LNCaP clone FGC (cell line): ENCODE results near the gene SURF4.

Experiments
- DNase-seq: peaks from one replicate; pipeline ENCODE4 v3.0.0-alpha.2; 2011; ENCODE audit warnings: low read depth
- H3K4me3 ChIP-seq: 2 replicates; pipeline ENCODE4 v1.5.1; 2011; ENCODE audit warnings: mild to moderate bottlenecking, low read depth, low read length, control low read depth
- TF ChIP-seq, protein P1 (sequence below): IDR thresholded peaks from 2 replicates; pipeline ENCODE4 v1.5.1; 2012; ENCODE audit warnings: mild to moderate bottlenecking; ENCODE audit not compliant: control insufficient read depth, insufficient read depth; ENCODE audit errors: extremely low read depth

Gene SURF4

DNA sequence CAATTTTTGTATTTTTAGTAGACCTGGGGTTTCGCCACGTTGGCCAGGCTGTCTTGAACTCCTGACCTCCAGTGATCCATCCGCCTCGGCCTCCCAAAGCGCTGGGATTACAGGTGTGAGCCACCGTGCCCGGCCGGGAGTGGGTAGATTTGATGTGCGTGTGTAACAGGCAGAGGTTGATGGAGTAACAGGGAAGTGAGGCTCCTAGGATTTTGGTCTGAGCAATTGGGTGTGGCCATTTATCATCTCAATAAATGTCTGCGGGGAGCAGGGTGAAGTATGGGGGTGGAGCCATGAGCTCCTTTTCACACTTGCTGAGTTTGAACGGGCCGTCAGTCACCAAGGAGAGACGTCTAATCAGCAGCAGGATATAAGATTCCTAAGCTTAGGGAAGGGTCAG is 43.1 kb upstream of the SURF4 start:
- no peak for DNase-seq
- TF ChIP-seq, protein P1, sequence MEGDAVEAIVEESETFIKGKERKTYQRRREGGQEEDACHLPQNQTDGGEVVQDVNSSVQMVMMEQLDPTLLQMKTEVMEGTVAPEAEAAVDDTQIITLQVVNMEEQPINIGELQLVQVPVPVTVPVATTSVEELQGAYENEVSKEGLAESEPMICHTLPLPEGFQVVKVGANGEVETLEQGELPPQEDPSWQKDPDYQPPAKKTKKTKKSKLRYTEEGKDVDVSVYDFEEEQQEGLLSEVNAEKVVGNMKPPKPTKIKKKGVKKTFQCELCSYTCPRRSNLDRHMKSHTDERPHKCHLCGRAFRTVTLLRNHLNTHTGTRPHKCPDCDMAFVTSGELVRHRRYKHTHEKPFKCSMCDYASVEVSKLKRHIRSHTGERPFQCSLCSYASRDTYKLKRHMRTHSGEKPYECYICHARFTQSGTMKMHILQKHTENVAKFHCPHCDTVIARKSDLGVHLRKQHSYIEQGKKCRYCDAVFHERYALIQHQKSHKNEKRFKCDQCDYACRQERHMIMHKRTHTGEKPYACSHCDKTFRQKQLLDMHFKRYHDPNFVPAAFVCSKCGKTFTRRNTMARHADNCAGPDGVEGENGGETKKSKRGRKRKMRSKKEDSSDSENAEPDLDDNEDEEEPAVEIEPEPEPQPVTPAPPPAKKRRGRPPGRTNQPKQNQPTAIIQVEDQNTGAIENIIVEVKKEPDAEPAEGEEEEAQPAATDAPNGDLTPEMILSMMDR: no peak
- peak overlapping the region; percentile 99; the same call in 1 of the 2 replicates for H3K4me3 ChIP-seq

- peak; percentile 64 for DNase-seq
- TF ChIP-seq, protein P1: no peak
- peak within 1 kb of the TSS; percentile 99 for H3K4me3 ChIP-seq
Observed at GRCh38 chr9:133417541-133418461, 41.9 kb upstream of the SURF4 start, which contains the start of gene REXO4. REXO4 (minus strand) TSS chr9:133418010; CDS start chr9:133417844, 166 bp downstream.

DNA sequence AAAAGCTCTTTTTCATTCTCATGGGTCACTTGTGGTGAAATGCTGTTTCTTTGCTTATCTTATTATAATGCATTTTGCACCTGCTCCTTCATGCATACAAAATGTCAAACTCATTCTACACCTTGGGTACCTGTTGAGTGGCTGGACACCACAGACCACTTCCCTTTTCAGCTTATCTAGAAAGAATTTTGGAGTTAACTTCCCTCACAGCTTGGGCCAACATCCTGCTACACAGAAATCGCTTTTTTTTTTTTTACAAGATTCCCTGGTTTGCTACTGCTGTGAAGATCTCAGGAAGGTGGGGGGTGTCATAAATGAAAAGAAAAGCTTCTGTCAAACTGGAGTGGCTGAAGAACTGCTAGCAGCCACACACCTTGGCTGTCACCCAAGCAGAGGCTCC is 39.3 kb upstream of the SURF4 start:
- H3K4me3 ChIP-seq: no peak overlapping the region
- TF ChIP-seq, protein P1: no peak
- DNase-seq: no peak

- H3K4me3 ChIP-seq: no peak overlapping the region
- DNase-seq: no peak
- TF ChIP-seq, protein P1: no peak
Observed at GRCh38 chr9:133408042-133408441, 32.2 kb upstream of the SURF4 start.

DNA sequence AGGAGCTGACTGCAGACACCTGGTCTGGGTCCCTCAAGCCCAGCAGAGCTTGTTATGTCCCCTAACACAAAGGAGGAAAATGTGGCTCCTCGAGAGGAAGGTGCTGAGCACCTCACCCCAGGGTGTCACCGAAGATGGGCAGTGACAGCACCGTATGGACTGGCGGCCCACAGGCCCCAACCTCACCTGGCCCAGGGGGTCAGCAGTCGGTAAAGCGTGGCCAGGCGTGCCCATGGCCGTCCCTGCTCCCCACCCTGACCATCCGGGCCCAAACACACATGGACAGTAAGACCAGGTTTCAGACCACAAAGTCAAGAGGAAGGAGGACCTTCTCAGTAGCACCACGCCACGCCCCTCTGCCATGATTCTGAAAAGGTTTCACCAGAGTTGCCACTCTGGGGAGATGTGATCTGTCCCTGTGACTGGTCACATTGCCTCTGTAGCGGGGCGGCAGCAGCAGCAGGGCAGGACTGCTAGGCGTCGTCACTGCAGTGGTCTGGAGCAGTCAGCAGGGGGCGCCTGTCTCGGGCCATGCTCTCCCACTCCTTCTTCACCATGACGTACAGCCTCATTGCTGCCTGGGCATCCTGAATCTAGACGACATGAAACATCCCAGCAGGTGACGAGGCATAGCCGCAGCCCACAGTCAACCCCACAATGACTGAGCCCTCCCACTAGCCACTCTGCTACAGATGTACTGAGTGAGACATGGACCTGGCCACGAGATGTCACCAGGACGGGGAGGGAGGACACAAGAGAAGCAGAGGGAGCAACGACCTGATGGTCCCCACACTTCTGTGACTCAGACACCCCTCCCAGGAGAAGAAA is 30.8 kb upstream of the SURF4 start:
- DNase-seq: peak; percentile 21
- no peak overlapping the region for H3K4me3 ChIP-seq
- TF ChIP-seq, protein P1: peak; percentile 95

GRCh38 chr9:133405508-133406438 is 29.9 kb upstream of the SURF4 start:
- no peak overlapping the region for H3K4me3 ChIP-seq
- no peak for DNase-seq
- TF ChIP-seq, protein P1: no peak
